Tibial artery (tissue), 4 donors: Measurements from ENCODE around the gene NDUFAF8.
A peak's percentile ranks its signal among the peaks of the same experiment; 100 is the strongest.

Experiments used
- DNase-seq, 2 donors: peaks; one replicate each; pipeline ENCODE4 v3.0.0-alpha.2; 2019
- H3K27ac ChIP-seq, 2 donors: fragments of 200-600 bp; sonication (generic) in 1 of 2; 1 replicate in 1 of 2; 2 replicates in 1 of 2; pipeline ENCODE4 v1.5.1; 2018 to 2019; ENCODE audit warnings: mild to moderate bottlenecking in 1 of 2
- H3K27me3 ChIP-seq, 2 donors: fragments of 200-600 bp; sonication (generic) in 1 of 2; one replicate each; pipeline versions ENCODE4 v1.5.1 to v1.6.0; 2016 to 2019
- H3K36me3 ChIP-seq, 3 donors: fragments of 200-600 bp; sonication (generic) in 2 of 3; one replicate each; pipeline ENCODE4 v1.5.1; 2016 to 2019; ENCODE audit warnings: mild to moderate bottlenecking in 2 of 3
- H3K4me1 ChIP-seq, 4 donors: fragments of 200-600 bp; sonication (generic) in 2 of 4; 1 replicate in 3 of 4; 2 replicates in 1 of 4; pipeline ENCODE4 v1.5.1; 2016 to 2019
- H3K4me3 ChIP-seq, 2 donors: fragments of 200-600 bp; sonication (generic) in 1 of 2; 1 replicate in 1 of 2; 2 replicates in 1 of 2; pipeline ENCODE4 v1.5.1; 2018 to 2019; ENCODE audit warnings: mild to moderate bottlenecking in 2 of 2
- H3K9me3 ChIP-seq, 3 donors: fragments of 200-600 bp; sonication (generic) in 1 of 3; one replicate each; pipeline ENCODE4 v1.5.1; 2016 to 2019
- intact Hi-C: fragments of 100-400 bp; cut with DNase I; formaldehyde crosslinking; loops from one replicate; pipeline ENCODE4 v1.15.0; 2023; ENCODE audit warnings: low total_unique reads
- TF ChIP-seq, protein P1 (sequence below), 2 experiments: fragments of 200-600 bp in 1 of 2; fragments of 450-650 bp in 1 of 2; IDR thresholded peaks; one replicate each; pipeline ENCODE4 v1.5.1; 2017 to 2019; ENCODE audit warnings: antibody characterized with exemption in 2 of 2, mild to moderate bottlenecking in 1 of 2, moderate library complexity in 1 of 2

NDUFAF8 gene

DNA sequence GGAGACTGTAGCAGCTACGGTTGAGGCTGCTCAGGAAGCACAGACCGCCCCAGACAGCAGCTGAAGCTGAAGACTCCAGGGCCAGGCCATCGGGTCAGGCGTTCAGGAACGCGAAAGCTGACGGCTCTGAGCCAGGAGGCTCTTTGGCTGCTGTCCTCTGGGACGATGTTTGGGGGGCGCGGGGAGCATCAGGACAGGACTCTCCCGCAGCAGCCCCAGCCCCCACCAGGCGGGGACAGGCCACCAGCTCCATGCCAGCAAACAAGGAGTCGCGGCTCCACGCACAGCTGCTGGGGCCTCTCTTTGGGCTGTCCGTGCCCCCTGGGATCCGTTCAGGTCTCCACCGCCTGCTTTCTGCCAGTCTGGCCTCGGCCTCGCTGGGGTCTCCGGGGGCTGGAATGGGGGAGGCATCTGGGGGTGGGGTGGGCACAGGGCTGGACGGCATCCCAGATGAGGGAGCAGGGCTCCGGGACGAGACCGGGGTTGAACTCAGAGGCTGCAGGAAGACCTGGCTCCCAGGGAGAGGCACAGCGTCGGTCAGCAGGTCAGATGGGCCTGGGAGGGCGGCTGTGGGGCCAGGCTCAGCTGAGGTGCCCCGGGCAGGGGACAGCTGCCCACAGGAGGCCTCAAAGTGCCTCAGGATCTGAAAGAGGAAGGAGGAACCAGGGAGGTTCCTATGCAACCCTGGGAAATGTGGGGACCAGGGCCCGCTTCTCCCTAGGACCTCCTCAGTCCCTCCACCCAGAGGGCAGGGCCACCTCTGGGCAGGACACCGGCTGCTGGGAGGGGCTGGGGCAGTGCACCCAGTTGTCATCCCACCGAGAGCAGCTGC lies 10.1 kb upstream of the NDUFAF8 start:
- Histone ChIP-seq H3K4me1 (no peaks in the 10 kb centered on the region), H3K4me3 (no peak overlapping the region), H3K27me3 (no peaks in the 10 kb centered on the region), H3K27ac (no peak overlapping the region), H3K36me3 (peaks cover 17 to 59% (median 55%) of the 10 kb centered on the region in 3 donors), H3K9me3 (no peaks in the 10 kb centered on the region)
- intact Hi-C loops = no loop called here
- no peak for DNase-seq
- TF ChIP-seq, protein P1, sequence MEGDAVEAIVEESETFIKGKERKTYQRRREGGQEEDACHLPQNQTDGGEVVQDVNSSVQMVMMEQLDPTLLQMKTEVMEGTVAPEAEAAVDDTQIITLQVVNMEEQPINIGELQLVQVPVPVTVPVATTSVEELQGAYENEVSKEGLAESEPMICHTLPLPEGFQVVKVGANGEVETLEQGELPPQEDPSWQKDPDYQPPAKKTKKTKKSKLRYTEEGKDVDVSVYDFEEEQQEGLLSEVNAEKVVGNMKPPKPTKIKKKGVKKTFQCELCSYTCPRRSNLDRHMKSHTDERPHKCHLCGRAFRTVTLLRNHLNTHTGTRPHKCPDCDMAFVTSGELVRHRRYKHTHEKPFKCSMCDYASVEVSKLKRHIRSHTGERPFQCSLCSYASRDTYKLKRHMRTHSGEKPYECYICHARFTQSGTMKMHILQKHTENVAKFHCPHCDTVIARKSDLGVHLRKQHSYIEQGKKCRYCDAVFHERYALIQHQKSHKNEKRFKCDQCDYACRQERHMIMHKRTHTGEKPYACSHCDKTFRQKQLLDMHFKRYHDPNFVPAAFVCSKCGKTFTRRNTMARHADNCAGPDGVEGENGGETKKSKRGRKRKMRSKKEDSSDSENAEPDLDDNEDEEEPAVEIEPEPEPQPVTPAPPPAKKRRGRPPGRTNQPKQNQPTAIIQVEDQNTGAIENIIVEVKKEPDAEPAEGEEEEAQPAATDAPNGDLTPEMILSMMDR (IDR thresholded peaks at IDR 0.05) = no peak

DNA sequence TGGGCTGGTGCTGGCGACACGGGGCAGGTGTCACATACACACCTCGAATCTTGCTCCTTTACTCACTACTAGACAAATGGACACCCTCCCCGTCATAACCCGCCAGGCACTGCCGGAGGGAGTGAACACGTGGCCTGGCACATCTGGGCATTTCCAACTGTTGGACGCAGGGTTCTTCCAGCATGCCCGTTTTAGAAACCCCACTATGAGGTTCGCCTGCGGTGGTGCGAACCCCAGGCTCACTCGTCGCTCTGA lies 9.5 kb upstream of the NDUFAF8 start:
- DNase-seq = no peak
- Histone ChIP-seq H3K9me3 (no peaks in the 10 kb centered on the region), H3K27me3 (no peaks in the 10 kb centered on the region), H3K36me3 (peaks cover 17 to 64% (median 56%) of the 10 kb centered on the region in 3 donors), H3K4me3 (no peak overlapping the region), H3K4me1 (no peaks in the 10 kb centered on the region), H3K27ac (no peak overlapping the region)
- intact Hi-C loops = no loop called here
- TF ChIP-seq, protein P1 (IDR thresholded peaks at IDR 0.05) = no peak

DNA sequence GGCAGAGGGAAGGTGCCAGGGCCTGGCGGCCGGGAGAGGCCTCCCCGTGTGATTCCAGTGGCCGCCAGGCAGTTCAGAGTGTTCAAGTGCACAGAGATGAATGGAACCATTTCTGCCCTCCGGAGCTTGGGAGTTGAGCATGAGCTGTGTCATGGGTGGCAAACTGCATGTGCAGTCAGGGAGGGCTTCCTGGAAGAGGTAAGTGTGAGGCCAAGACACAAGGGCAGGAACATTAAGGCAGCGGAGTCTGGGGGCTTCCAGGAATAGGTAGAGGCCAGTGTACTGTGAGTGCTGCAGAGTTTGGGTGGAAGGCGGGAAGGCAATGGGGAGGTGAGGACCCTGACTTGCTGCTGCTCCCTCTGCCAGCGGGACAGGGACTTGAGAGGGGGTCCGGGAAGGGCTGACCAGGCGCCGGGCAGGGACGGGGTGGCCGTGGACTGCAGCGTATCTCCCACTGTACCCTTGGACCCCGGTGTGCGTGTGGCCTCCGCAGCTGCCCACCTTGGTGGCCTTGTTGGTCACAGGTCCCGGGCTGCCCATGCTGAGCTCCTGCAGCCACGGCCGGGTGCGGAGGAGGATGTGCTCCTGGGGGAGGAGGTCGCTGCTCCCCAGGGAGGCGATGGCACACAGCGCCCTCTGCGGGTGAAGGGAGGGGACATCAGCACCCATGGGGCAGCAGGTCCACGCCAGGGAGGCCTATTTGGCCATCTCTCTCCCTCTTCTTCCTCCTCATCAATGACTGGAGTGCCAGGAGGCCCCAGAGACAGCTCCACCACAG lies 8.9 kb upstream of the NDUFAF8 start:
- H3K9me3 ChIP-seq = no peaks in the 10 kb centered on the region
- peaks cover 17 to 66% (median 56%) of the 10 kb centered on the region in 3 donors for H3K36me3 ChIP-seq
- H3K27me3 ChIP-seq = no peaks in the 10 kb centered on the region
- H3K4me3 ChIP-seq = no peak overlapping the region
- peak in 1 of 2 donors; percentile 66 for DNase-seq
- H3K27ac ChIP-seq = no peak overlapping the region
- no peaks in the 10 kb centered on the region for H3K4me1 ChIP-seq
- TF ChIP-seq, protein P1 (IDR thresholded peaks at IDR 0.05) = no peak
- intact Hi-C loops = loop anchor here (10.0 kb wide), 1 partner anchor 235 kb away; the partner anchor contains the start of gene CHMP6

DNA sequence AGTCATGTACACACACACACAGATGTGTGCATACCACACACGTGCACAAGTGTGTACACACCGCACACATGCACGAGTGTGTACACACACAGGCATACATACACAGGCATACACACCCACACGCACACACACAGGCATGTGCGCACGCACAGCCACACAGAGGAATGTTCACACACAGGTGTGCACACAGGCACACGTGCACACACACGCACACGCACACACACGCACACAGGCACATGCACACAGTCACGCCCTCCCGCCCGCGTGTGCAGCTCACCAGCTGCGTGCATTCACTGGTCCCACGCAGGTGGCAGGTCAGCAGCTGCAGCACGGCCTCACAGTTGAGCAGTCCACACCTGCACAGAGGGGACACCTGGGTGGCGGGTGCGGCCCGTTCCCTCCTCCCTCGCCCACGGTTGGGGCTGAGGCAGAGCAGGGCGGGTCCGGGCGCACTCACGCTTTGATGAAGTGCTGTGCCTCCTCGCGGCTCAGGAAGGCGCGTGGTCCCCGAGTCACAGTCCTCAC lies 7.9 kb upstream of the NDUFAF8 start:
- Histone ChIP-seq H3K27ac (no peak overlapping the region), H3K4me1 (peaks cover 0 to 4% (median under 1%) of the 10 kb centered on the region in 4 donors), H3K4me3 (no peak overlapping the region), H3K36me3 (peaks cover 17 to 66% (median 56%) of the 10 kb centered on the region in 3 donors), H3K27me3 (no peaks in the 10 kb centered on the region), H3K9me3 (no peaks in the 10 kb centered on the region)
- peak in 1 of 2 donors; percentile 63 for DNase-seq
- TF ChIP-seq, protein P1 (IDR thresholded peaks at IDR 0.05) = no peak
- intact Hi-C loops = loop anchor here (10.0 kb wide), 1 partner anchor 236 kb away; the partner anchor contains the start of gene CHMP6

DNA sequence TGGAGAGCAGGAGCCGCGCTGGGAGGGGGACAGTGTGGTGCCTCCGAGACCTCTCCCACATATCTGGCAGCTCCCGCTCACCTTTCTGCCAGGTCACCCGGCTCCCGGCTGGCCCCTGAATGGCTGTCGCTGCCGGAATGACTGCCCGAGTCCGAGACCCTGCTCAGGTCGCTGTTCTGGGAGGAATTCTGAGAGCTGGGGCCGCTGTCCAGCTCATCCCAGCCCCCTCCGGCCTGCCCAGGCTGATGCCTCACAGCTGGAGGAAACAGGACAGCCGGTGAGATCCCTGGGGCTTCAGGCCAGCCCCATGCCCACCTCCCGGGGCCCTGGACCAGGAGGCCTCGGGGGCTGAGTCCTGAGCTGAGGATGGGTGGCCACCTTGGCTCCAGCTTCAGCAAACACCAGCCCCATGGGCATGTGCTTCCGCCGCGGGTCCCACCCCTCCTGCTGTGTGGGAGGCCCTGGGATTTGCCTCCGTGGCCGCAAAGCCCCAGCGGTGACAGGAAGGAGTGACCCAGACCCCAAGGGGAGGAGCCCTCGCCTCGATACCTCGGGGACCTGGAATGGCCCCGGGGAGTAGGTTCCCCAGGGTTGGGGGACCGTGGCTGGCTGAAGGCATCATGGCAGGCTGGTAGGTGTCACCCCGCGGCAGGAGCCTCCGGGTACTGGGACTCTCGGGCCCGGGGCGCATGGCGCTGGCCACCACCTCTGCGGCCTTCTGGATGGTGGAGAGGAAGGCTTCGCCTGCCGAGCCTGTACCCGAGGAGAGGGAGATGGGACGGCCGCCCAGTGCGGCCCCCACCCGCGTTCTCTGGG lies 7.1 kb upstream of the NDUFAF8 start:
- Histone ChIP-seq H3K27ac (no peak overlapping the region), H3K4me1 (peaks cover 0 to 12% (median 7%) of the 10 kb centered on the region in 4 donors), H3K9me3 (no peaks in the 10 kb centered on the region), H3K27me3 (no peaks in the 10 kb centered on the region), H3K4me3 (no peak overlapping the region), H3K36me3 (peaks cover 17 to 74% (median 56%) of the 10 kb centered on the region in 3 donors)
- TF ChIP-seq, protein P1 (IDR thresholded peaks at IDR 0.05) = no peak
- intact Hi-C loops = loop anchor here (10.0 kb wide), 1 partner anchor 237 kb away; the partner anchor contains the start of gene CHMP6
- DNase-seq = peak in 1 of 2 donors; percentile 65
